HCT116 (cell line): Measurements from ENCODE around the gene ZNF777. TPM values are rescaled to one million over a fixed set of nuclear protein-coding genes. Genes with fewer than 3 reads are reported as not detected.
"Not testable (repeated sequence)": the region's sequence is repeated elsewhere in the genome, so short reads cannot be mapped to it uniquely, and the experiment has no call there.

Experiments used
- ATAC-seq: fragments of 200-7000 bp; cut with Tn5 transposase; 2 replicates; pipeline ENCODE4 v1.9.1; 2020; ENCODE audit warnings: mild to moderate bottlenecking, moderate library complexity
- BruUV-seq: library from RNA; stranded (reverse); fragments of 400-500 nt; replicated peaks from 2 replicates; lab custom pipeline; 2021; lab: Mats Ljungman, UMichigan
- CTCF ChIA-PET: fragments of 300-600 bp; sonication (Branson Sonifier 250); formaldehyde crosslinking; loops from one replicate; lab custom pipeline; 2021; ENCODE audit warnings: antibody characterized with exemption; lab: Charles Lee
- POLR2A ChIA-PET: fragments of 300-600, 350-600 bp; sonication (Branson Sonifier 250); formaldehyde crosslinking; loops from one replicate; lab custom pipeline; 2021; ENCODE audit warnings: antibody characterized with exemption; lab: Charles Lee
- RAD21 ChIA-PET, 2 experiments: fragments of 300-600 bp; sonication (Branson Sonifier 250); formaldehyde crosslinking; loops; one replicate each; lab custom pipeline; 2023; ENCODE audit warnings: low total read pairs in 2 of 2; ENCODE audit not compliant: uncharacterized antibody in 2 of 2, unreplicated experiment in 2 of 2, low non-redundant PET in 1 of 2; lab: Charles Lee
- DNase-seq: peaks from one replicate; pipeline ENCODE4 v3.0.0-alpha.2; 2010; ENCODE audit warnings: low read depth, low spot score
- H2AFZ ChIP-seq: fragments of 200-600 bp; shearing (Covaris generic), sonication (generic); 2 replicates; pipeline ENCODE4 v1.6.1; 2017; ENCODE audit warnings: low read depth, mixed run types, mixed read lengths, antibody characterized with exemption, low read length; ENCODE audit not compliant: poor library complexity, severe bottlenecking
- H3K27ac ChIP-seq: 2 replicates; pipeline ENCODE4 v1.5.1; 2012; ENCODE audit warnings: low read depth, low read length
- H3K27me3 ChIP-seq: fragments of 200-600 bp; sonication (generic); 2 replicates; pipeline ENCODE4 v1.6.1; 2016; ENCODE audit warnings: mixed run types, low read length, mixed read lengths; ENCODE audit not compliant: insufficient read depth
- H3K36me3 ChIP-seq, 2 experiments: fragments of 200-500 bp in 1 of 2; fragments of 200-600 bp in 1 of 2; sonication (Bioruptor generic) in 1 of 2; sonication (generic) in 1 of 2; 2 replicates each; pipeline versions ENCODE4 v1.5.1 to v1.6.1; 2014 to 2016; ENCODE audit warnings: low read length in 2 of 2, inconsistent platforms in 1 of 2, mixed read lengths in 1 of 2, mixed run types in 1 of 2; ENCODE audit not compliant: insufficient read depth in 2 of 2, control insufficient read depth in 1 of 2
- H3K4me1 ChIP-seq, 2 experiments: fragments of 200-600 bp in 1 of 2; sonication (generic) in 1 of 2; 2 replicates each; pipeline versions ENCODE4 v1.5.1 to v1.6.1; 2012 to 2017; ENCODE audit warnings: low read length in 2 of 2, inconsistent platforms in 1 of 2, mild to moderate bottlenecking in 1 of 2, mixed read lengths in 1 of 2, mixed run types in 1 of 2, moderate library complexity in 1 of 2; ENCODE audit not compliant: insufficient read depth in 2 of 2, control insufficient read depth in 1 of 2
- H3K4me2 ChIP-seq: fragments of 200-600 bp; sonication (generic); 2 replicates; pipeline ENCODE4 v1.6.1; 2017; ENCODE audit warnings: mixed run types, low read length, mixed read lengths
- H3K4me3 ChIP-seq, 2 experiments: fragments of 200-600 bp in 1 of 2; sonication (generic) in 1 of 2; replicated peaks in 1 of 2; 2 replicates each; pipeline ENCODE4 v1.5.1; 2011 to 2016; ENCODE audit warnings: low read length in 2 of 2, control low read depth in 1 of 2, low read depth in 1 of 2, mild to moderate bottlenecking in 1 of 2, mixed read lengths in 1 of 2, mixed run types in 1 of 2
- H3K79me2 ChIP-seq: fragments of 200-600 bp; sonication (generic); 2 replicates; pipeline ENCODE4 v1.6.1; 2017; ENCODE audit warnings: mild to moderate bottlenecking, mixed run types, low read length, moderate library complexity, mixed read lengths; ENCODE audit not compliant: insufficient read depth
- H3K9ac ChIP-seq: fragments of 200-600 bp; sonication (generic); 2 replicates; pipeline ENCODE4 v1.6.1; 2016; ENCODE audit warnings: low read length, mixed read lengths
- H3K9me2 ChIP-seq: fragments of 200-600 bp; sonication (generic), shearing (Covaris generic); 2 replicates; pipeline ENCODE4 v1.6.1; 2017; ENCODE audit warnings: mixed run types, mild to moderate bottlenecking, moderate library complexity; ENCODE audit not compliant: insufficient read depth
- H3K9me3 ChIP-seq, 2 experiments: fragments of 200-500 bp in 1 of 2; fragments of 200-600 bp in 1 of 2; sonication (Bioruptor generic) in 1 of 2; sonication (generic) in 1 of 2; 2 replicates each; pipeline ENCODE4 v1.6.1; 2014 to 2017; ENCODE audit warnings: low read length in 2 of 2, mixed read lengths in 2 of 2, inconsistent platforms in 1 of 2, low read depth in 1 of 2, mild to moderate bottlenecking in 1 of 2, mixed run types in 1 of 2, moderate library complexity in 1 of 2; ENCODE audit not compliant: control insufficient read depth in 1 of 2, insufficient read depth in 1 of 2
- H4K20me1 ChIP-seq: fragments of 200-600 bp; sonication (generic), shearing (Covaris generic); 2 replicates; pipeline ENCODE4 v1.6.1; 2017; ENCODE audit warnings: mixed run types, mild to moderate bottlenecking, moderate library complexity; ENCODE audit not compliant: insufficient read depth
- ATF3 ChIP-seq: IDR thresholded peaks from 2 replicates; pipeline ENCODE4 v1.6.1; 2012
- EGR1 ChIP-seq: IDR thresholded peaks from 2 replicates; pipeline ENCODE4 v1.6.1; 2012; ENCODE audit warnings: low read depth
- EZH2 ChIP-seq: fragments of 200-600 bp; sonication (generic); IDR thresholded peaks from 2 replicates; pipeline ENCODE4 v1.6.1; 2017; ENCODE audit warnings: antibody characterized with exemption, mixed run types
- FOSL1 ChIP-seq: IDR thresholded peaks from 2 replicates; pipeline ENCODE4 v1.6.1; 2012; ENCODE audit warnings: low read depth
- JUND ChIP-seq: IDR thresholded peaks from 2 replicates; pipeline ENCODE4 v1.6.1; 2012
- MAX ChIP-seq: IDR thresholded peaks from 2 replicates; pipeline ENCODE4 v1.6.1; 2012
- POLR2A ChIP-seq: IDR thresholded peaks from 2 replicates; pipeline ENCODE4 v1.7.0; 2011; ENCODE audit warnings: borderline replicate concordance; ENCODE audit not compliant: insufficient read depth, insufficient read length; ENCODE audit errors: extremely low read depth
- RAD21 ChIP-seq: IDR thresholded peaks from 2 replicates; pipeline ENCODE4 v1.6.1; 2012; ENCODE audit warnings: low read depth, mild to moderate bottlenecking
- SP1 ChIP-seq: IDR thresholded peaks from 2 replicates; pipeline ENCODE4 v1.6.1; 2012; ENCODE audit warnings: low read depth
- TCF7L2 ChIP-seq: IDR thresholded peaks from 2 replicates; pipeline ENCODE4 v1.7.0; 2011; ENCODE audit warnings: borderline replicate concordance, inconsistent platforms; ENCODE audit not compliant: insufficient read depth, insufficient read length; ENCODE audit errors: extremely low read depth
- intact Hi-C: fragments of 100-400 bp; cut with micrococcal nuclease; formaldehyde crosslinking; loops from 2 replicates; pipeline ENCODE4 v1.10.0; 2022
- total RNA-seq: library from RNA; stranded (reverse); gene quantifications from one replicate; pipeline ENCODE4 v1.2.1, GENCODE V29; 2021; ENCODE audit not compliant: unreplicated experiment

Gene ZNF777
- total RNA-seq, 1 experiment from 2014 or later, result 15.6 TPM

DNA sequence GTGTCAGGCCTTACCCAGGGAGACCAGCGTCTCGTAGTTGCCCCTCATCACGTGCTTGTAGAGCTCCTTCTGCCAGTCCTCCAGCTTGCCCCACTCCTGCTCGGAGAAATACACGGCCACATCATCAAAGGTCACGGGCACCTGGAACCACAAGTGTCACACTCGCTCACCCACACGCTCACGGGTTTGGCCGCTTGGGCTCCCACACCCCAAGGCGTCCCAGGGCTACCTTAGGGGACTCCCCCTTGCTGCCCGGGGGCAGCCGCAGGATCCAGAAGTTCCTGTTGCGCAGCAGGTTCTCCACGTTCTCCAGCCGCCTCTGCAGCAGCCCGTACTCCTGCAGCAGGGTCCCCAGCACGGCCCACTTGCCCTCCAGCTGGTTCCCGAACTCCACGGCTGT is 33.1 kb upstream of the ZNF777 start:
- POLR2A ChIA-PET, H2AFZ ChIP-seq, RAD21 ChIA-PET, H3K27ac ChIP-seq, H3K9me2 ChIP-seq, H3K4me2 ChIP-seq, H3K9me3 ChIP-seq, BruUV-seq, H3K27me3 ChIP-seq, DNase-seq, CTCF ChIA-PET, ATAC-seq, H3K9ac ChIP-seq, intact Hi-C loops, H4K20me1 ChIP-seq, H3K4me3 ChIP-seq: not testable (repeated sequence)
- H3K79me2 ChIP-seq, result peaks cover 28% of the 10 kb centered on the region
- H3K4me1 ChIP-seq, result peaks cover 8 to 20% of the 10 kb centered on the region in 2 experiments
- peaks cover 15 to 17% of the 10 kb centered on the region in 2 experiments; a peak in 3 of 4 replicates for H3K36me3 ChIP-seq

GRCh38 chr7:149493366-149493765 is 32.5 kb upstream of the ZNF777 start:
- RAD21 ChIA-PET, result no interaction called here
- intact Hi-C loops, result no loop called here
- ATAC-seq (no peak), DNase-seq (no peak)
- no peak overlapping the region for H3K27ac ChIP-seq
- POLR2A ChIA-PET, result no interaction called here
- H3K9ac ChIP-seq, result no peak overlapping the region
- H4K20me1 ChIP-seq, result 0 out of 2 replicates have a peak, but pooled peaks cover 2% of the 10 kb centered on the region
- no TSS peak for BruUV-seq
- CTCF ChIA-PET, result no interaction called here
- no peaks in the 10 kb centered on the region for H3K9me3 ChIP-seq
- peaks cover 15 to 21% of the 10 kb centered on the region in 2 experiments for H3K36me3 ChIP-seq
- H3K9me2 ChIP-seq, result no peaks in the 10 kb centered on the region
- peaks cover 30% of the 10 kb centered on the region for H3K79me2 ChIP-seq
- peaks cover 8 to 20% of the 10 kb centered on the region in 2 experiments for H3K4me1 ChIP-seq
- TF ChIP-seq RAD21 (no peak), ATF3 (no peak), EZH2 (no peak), JUND (no peak), POLR2A (no peak), EGR1 (no peak), TCF7L2 (no peak), MAX (no peak), FOSL1 (no peak), SP1 (no peak)
- no peak overlapping the region for H3K4me2 ChIP-seq
- H3K27me3 ChIP-seq, result no peaks in the 10 kb centered on the region
- no peak overlapping the region for H2AFZ ChIP-seq
- H3K4me3 ChIP-seq, result no peak overlapping the region
